Measurements from ENCODE around the gene CYFIP1.

DNA sequence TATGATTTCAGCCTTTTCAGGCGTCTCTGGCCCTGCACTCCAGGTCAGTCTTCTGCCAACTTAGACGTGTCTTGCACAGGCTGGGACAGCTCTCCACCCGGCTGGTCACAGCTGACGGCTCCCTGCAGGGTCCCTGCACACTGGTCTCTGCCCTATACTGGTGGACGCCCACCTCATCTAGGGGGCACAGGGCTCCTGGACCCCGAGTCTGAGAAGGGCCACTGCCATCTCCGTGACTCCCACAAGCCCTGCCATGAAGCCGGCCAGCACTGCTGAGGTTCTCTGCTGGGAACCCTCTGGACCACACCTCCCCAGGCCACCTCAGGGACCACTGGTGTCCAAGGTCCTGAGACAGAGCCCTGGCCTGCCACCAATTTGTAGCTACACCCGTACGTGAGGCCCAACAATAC, 40.5 kb downstream of the CYFIP1 start:
- no peak for TF ChIP-seq EZH2 (IDR thresholded peaks at IDR 0.05)
- TF ChIP-seq POLR2A (IDR thresholded peaks at IDR 0.05; ENCODE audit: borderline replicate concordance, extremely low read depth, insufficient read depth, insufficient read length), result no peak
- no peak for TF ChIP-seq POLR2AphosphoS5 (IDR thresholded peaks at IDR 0.05; ENCODE audit: low read depth, low read length)
- no peak for TF ChIP-seq FOSL1 (IDR thresholded peaks at IDR 0.05; ENCODE audit: low read depth)
- TF ChIP-seq, protein P1, sequence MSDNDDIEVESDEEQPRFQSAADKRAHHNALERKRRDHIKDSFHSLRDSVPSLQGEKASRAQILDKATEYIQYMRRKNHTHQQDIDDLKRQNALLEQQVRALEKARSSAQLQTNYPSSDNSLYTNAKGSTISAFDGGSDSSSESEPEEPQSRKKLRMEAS (IDR thresholded peaks at IDR 0.05), result no peak
- no peak for TF ChIP-seq SP1 (IDR thresholded peaks at IDR 0.05; ENCODE audit: low read depth)
- TF ChIP-seq, protein P2, sequence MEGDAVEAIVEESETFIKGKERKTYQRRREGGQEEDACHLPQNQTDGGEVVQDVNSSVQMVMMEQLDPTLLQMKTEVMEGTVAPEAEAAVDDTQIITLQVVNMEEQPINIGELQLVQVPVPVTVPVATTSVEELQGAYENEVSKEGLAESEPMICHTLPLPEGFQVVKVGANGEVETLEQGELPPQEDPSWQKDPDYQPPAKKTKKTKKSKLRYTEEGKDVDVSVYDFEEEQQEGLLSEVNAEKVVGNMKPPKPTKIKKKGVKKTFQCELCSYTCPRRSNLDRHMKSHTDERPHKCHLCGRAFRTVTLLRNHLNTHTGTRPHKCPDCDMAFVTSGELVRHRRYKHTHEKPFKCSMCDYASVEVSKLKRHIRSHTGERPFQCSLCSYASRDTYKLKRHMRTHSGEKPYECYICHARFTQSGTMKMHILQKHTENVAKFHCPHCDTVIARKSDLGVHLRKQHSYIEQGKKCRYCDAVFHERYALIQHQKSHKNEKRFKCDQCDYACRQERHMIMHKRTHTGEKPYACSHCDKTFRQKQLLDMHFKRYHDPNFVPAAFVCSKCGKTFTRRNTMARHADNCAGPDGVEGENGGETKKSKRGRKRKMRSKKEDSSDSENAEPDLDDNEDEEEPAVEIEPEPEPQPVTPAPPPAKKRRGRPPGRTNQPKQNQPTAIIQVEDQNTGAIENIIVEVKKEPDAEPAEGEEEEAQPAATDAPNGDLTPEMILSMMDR (IDR thresholded peaks at IDR 0.05 in 2 of 3, conservative IDR thresholded peaks at IDR 0.05 in 1 of 3; ENCODE audit: borderline replicate concordance in 1 of 3, insufficient read depth in 1 of 3, low read depth in 2 of 3, low read length in 2 of 3), result no peak
- TF ChIP-seq, protein P3, sequence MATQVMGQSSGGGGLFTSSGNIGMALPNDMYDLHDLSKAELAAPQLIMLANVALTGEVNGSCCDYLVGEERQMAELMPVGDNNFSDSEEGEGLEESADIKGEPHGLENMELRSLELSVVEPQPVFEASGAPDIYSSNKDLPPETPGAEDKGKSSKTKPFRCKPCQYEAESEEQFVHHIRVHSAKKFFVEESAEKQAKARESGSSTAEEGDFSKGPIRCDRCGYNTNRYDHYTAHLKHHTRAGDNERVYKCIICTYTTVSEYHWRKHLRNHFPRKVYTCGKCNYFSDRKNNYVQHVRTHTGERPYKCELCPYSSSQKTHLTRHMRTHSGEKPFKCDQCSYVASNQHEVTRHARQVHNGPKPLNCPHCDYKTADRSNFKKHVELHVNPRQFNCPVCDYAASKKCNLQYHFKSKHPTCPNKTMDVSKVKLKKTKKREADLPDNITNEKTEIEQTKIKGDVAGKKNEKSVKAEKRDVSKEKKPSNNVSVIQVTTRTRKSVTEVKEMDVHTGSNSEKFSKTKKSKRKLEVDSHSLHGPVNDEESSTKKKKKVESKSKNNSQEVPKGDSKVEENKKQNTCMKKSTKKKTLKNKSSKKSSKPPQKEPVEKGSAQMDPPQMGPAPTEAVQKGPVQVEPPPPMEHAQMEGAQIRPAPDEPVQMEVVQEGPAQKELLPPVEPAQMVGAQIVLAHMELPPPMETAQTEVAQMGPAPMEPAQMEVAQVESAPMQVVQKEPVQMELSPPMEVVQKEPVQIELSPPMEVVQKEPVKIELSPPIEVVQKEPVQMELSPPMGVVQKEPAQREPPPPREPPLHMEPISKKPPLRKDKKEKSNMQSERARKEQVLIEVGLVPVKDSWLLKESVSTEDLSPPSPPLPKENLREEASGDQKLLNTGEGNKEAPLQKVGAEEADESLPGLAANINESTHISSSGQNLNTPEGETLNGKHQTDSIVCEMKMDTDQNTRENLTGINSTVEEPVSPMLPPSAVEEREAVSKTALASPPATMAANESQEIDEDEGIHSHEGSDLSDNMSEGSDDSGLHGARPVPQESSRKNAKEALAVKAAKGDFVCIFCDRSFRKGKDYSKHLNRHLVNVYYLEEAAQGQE (IDR thresholded peaks at IDR 0.05; ENCODE audit: low read depth), result no peak
- no peak for TF ChIP-seq YY1 (IDR thresholded peaks at IDR 0.05; ENCODE audit: extremely low read depth, insufficient replicate concordance, low read depth, low read length)
- TF ChIP-seq, protein P4, sequence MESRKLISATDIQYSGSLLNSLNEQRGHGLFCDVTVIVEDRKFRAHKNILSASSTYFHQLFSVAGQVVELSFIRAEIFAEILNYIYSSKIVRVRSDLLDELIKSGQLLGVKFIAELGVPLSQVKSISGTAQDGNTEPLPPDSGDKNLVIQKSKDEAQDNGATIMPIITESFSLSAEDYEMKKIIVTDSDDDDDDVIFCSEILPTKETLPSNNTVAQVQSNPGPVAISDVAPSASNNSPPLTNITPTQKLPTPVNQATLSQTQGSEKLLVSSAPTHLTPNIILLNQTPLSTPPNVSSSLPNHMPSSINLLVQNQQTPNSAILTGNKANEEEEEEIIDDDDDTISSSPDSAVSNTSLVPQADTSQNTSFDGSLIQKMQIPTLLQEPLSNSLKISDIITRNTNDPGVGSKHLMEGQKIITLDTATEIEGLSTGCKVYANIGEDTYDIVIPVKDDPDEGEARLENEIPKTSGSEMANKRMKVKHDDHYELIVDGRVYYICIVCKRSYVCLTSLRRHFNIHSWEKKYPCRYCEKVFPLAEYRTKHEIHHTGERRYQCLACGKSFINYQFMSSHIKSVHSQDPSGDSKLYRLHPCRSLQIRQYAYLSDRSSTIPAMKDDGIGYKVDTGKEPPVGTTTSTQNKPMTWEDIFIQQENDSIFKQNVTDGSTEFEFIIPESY (IDR thresholded peaks at IDR 0.05; ENCODE audit: extremely low read depth, insufficient replicate concordance, low read length), result no peak
- TF ChIP-seq, protein P5, sequence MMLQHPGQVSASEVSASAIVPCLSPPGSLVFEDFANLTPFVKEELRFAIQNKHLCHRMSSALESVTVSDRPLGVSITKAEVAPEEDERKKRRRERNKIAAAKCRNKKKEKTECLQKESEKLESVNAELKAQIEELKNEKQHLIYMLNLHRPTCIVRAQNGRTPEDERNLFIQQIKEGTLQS (IDR thresholded peaks at IDR 0.05), result no peak
- TF ChIP-seq ZFX (IDR thresholded peaks at IDR 0.05), result no peak
- no peak for TF ChIP-seq SRF (IDR thresholded peaks at IDR 0.05; ENCODE audit: low read depth)

Data from HCT116 (cell line).